HEK293 (cell line): ENCODE measurements around the gene UQCC2.

Experiments
- CTCF ChIA-PET: fragments of 350-600 bp; formaldehyde crosslinking; extraction: SDS; loops from one replicate; lab custom pipeline; 2021; ENCODE audit warnings: antibody characterized with exemption; lab: Yijun Ruan, JAX
- POLR2A ChIA-PET: fragments of 300-600 bp; formaldehyde crosslinking; extraction: SDS; loops from one replicate; lab custom pipeline; 2020; ENCODE audit warnings: antibody characterized with exemption, inconsistent platforms; lab: Yijun Ruan, JAX
- H3K27ac ChIP-seq: fragments of 200-500 bp; sonication (Bioruptor generic); 2 replicates; pipeline ENCODE4 v1.5.1; 2014; ENCODE audit warnings: low read depth, low read length, control low read depth, inconsistent platforms; ENCODE audit errors: extremely low read depth
- H3K36me3 ChIP-seq, 2 experiments: fragments of 200-500 bp in 1 of 2; sonication (Bioruptor generic) in 1 of 2; 1 replicate in 1 of 2; 2 replicates in 1 of 2; pipeline ENCODE4 v1.5.1; 2014 to 2017; ENCODE audit warnings: inconsistent platforms in 2 of 2, low read length in 2 of 2; ENCODE audit not compliant: control insufficient read depth in 2 of 2, insufficient read depth in 1 of 2
- H3K4me1 ChIP-seq: fragments of 200-500 bp; sonication (Bioruptor generic); 2 replicates; pipeline ENCODE4 v1.5.1; 2014; ENCODE audit warnings: mild to moderate bottlenecking, low read length, inconsistent platforms; ENCODE audit not compliant: control insufficient read depth, insufficient read depth
- H3K4me3 ChIP-seq: 2 replicates; pipeline ENCODE4 v1.5.1; 2011; ENCODE audit warnings: low read depth, mild to moderate bottlenecking, control low read depth, low read length, moderate library complexity
- H3K9me3 ChIP-seq: fragments of 200-500 bp; sonication (Bioruptor generic); 2 replicates; pipeline ENCODE4 v1.5.1; 2014; ENCODE audit warnings: low read depth, low read length, inconsistent platforms; ENCODE audit not compliant: control insufficient read depth, insufficient read depth
- GLI4 ChIP-seq: fragments of 450-650 bp; formaldehyde crosslinking; IDR thresholded peaks from 2 replicates; pipeline ENCODE4 v1.5.1; 2016; ENCODE audit warnings: missing biosample characterization, missing genetic modification characterization
- MYNN ChIP-seq: fragments of 450-650 bp; formaldehyde crosslinking; IDR thresholded peaks from 2 replicates; pipeline ENCODE4 v1.5.1; 2016; ENCODE audit warnings: missing biosample characterization, missing genetic modification characterization, borderline replicate concordance
- MZF1 ChIP-seq: fragments of 450-650 bp; formaldehyde crosslinking; IDR thresholded peaks from 2 replicates; pipeline ENCODE4 v1.5.1; 2017; ENCODE audit warnings: missing biosample characterization, missing genetic modification characterization, borderline replicate concordance
- ZBTB48 ChIP-seq: fragments of 450-650 bp; formaldehyde crosslinking; IDR thresholded peaks from 2 replicates; pipeline ENCODE4 v1.5.1; 2016; ENCODE audit warnings: missing biosample characterization, missing genetic modification characterization
- ZFP3 ChIP-seq: fragments of 450-650 bp; formaldehyde crosslinking; IDR thresholded peaks from 2 replicates; pipeline ENCODE4 v1.5.1; 2016; ENCODE audit warnings: low read depth, missing biosample characterization, missing genetic modification characterization
- ZNF335 ChIP-seq: fragments of 450-650 bp; formaldehyde crosslinking; conservative IDR thresholded peaks from 2 replicates; pipeline ENCODE4 v1.5.1; 2016; ENCODE audit warnings: missing biosample characterization, missing genetic modification characterization
- ZNF341 ChIP-seq: fragments of 450-650 bp; formaldehyde crosslinking; IDR thresholded peaks from 2 replicates; pipeline ENCODE4; 2016; ENCODE audit warnings: low read depth, missing biosample characterization, missing genetic modification characterization
- ZNF354C ChIP-seq: fragments of 450-650 bp; formaldehyde crosslinking; IDR thresholded peaks from 2 replicates; pipeline ENCODE4 v1.5.1; 2016; ENCODE audit warnings: missing biosample characterization, missing genetic modification characterization, low read depth, borderline replicate concordance
- ZNF404 ChIP-seq: fragments of 450-650 bp; formaldehyde crosslinking; IDR thresholded peaks from 2 replicates; pipeline ENCODE4 v1.5.1; 2017; ENCODE audit warnings: missing biosample characterization, missing genetic modification characterization
- ZNF544 ChIP-seq: fragments of 450-650 bp; formaldehyde crosslinking; IDR thresholded peaks from 2 replicates; pipeline ENCODE4 v1.5.0; 2017; ENCODE audit warnings: missing biosample characterization, missing genetic modification characterization
- ZNF585B ChIP-seq: fragments of 450-650 bp; formaldehyde crosslinking; IDR thresholded peaks from 2 replicates; pipeline ENCODE4 v1.5.1; 2016; ENCODE audit warnings: missing biosample characterization, missing genetic modification characterization
- ZNF701 ChIP-seq: fragments of 450-650 bp; formaldehyde crosslinking; IDR thresholded peaks from 2 replicates; pipeline ENCODE4 v1.5.1; 2016; ENCODE audit warnings: missing biosample characterization, missing genetic modification characterization
- TF ChIP-seq, protein P1 (sequence below): fragments of 450-650 bp; IDR thresholded peaks from 2 replicates; pipeline ENCODE4 v1.5.1; 2018; ENCODE audit warnings: missing biosample characterization, missing genetic modification characterization
- TF ChIP-seq, protein P2 (sequence below): fragments of 450-650 bp; formaldehyde crosslinking; IDR thresholded peaks from 2 replicates; pipeline ENCODE4 v1.5.1; 2016; ENCODE audit warnings: missing biosample characterization, missing genetic modification characterization
- TF ChIP-seq, protein P3 (sequence below): fragments of 450-650 bp; formaldehyde crosslinking; IDR thresholded peaks from 2 replicates; pipeline ENCODE4 v1.5.1; 2016; ENCODE audit warnings: missing biosample characterization, missing genetic modification characterization

Gene UQCC2

DNA sequence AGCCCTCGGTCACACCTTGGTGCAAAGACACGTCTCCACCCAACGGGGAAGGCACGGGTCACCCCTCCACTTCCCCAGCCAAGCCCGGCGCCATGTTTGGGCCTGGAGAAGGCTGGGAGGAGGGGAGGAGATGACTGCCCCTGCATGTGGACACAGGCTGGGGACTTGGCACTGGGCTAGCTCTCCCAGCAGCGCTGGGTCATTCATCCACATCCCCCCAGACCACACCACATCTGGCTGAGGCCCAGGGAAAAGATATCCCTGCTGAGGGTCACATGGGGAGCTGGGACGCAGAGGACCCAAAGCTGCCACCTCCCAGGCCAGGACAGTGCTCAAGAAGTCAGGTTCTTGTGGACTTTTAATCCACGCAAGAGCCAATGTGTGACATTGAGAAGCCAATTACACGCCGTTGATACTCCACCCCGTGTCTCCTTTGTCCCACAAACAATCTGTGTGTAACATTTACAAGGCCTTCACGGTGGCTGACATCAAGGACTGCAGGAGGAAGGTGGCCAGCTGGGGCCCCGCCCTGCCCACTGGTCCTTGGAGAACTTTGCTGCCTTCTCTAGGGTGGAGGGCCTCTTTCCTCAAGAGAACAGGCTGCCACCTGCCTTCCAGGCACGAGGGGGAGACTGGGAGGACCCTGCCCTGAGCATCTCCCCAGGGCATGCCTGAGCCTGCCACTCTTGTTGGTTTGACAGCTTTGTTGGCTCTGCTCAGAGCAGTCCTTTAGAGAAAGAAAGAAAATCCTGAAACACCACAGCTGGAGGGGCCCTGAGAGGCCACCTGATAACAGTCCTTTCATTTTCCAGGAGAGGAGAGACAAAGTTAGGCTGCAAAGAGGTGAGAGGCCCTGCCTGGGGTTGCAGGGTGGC lies 40.5 kb upstream of the UQCC2 start (continued):
- TF ChIP-seq ZNF341 (tag by site-specific recombination) (peak; percentile 51; the same call in 1 of the 2 replicates), ZNF404 (tag by site-specific recombination) (no peak), MZF1 (tag by site-specific recombination) (no peak), ZNF585B (no peak), MYNN (tag by site-specific recombination) (no peak), ZNF354C (no peak), ZNF701 (tag by site-specific recombination) (no peak), ZBTB48 (no peak), ZNF544 (tag by site-specific recombination) (no peak), ZNF335 (tag by site-specific recombination) (peak; percentile 62)
- TF ChIP-seq, protein P1, sequence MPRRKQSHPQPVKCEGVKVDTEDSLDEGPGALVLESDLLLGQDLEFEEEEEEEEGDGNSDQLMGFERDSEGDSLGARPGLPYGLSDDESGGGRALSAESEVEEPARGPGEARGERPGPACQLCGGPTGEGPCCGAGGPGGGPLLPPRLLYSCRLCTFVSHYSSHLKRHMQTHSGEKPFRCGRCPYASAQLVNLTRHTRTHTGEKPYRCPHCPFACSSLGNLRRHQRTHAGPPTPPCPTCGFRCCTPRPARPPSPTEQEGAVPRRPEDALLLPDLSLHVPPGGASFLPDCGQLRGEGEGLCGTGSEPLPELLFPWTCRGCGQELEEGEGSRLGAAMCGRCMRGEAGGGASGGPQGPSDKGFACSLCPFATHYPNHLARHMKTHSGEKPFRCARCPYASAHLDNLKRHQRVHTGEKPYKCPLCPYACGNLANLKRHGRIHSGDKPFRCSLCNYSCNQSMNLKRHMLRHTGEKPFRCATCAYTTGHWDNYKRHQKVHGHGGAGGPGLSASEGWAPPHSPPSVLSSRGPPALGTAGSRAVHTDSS: no peak
- TF ChIP-seq, protein P2, sequence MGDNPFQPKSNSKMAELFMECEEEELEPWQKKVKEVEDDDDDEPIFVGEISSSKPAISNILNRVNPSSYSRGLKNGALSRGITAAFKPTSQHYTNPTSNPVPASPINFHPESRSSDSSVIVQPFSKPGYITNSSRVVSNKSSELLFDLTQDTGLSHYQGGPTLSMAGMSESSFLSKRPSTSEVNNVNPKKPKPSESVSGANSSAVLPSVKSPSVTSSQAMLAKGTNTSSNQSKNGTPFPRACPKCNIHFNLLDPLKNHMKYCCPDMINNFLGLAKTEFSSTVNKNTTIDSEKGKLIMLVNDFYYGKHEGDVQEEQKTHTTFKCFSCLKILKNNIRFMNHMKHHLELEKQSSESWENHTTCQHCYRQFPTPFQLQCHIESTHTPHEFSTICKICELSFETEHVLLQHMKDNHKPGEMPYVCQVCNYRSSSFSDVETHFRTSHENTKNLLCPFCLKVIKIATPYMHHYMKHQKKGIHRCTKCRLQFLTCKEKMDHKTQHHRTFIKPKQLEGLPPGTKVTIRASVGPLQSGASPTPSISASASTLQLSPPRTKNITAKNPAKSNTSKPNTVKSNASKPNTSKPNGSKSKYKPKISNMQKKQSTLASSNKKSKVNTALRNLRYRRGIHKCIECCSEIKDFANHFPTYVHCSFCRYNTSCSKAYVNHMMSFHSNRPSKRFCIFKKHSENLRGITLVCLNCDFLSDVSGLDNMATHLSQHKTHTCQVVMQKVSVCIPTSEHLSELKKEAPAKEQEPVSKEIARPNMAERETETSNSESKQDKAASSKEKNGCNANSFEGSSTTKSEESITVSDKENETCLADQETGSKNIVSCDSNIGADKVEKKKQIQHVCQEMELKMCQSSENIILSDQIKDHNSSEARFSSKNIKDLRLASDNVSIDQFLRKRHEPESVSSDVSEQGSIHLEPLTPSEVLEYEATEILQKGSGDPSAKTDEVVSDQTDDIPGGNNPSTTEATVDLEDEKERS (tag by site-specific recombination): no peak
- TF ChIP-seq, protein P3, sequence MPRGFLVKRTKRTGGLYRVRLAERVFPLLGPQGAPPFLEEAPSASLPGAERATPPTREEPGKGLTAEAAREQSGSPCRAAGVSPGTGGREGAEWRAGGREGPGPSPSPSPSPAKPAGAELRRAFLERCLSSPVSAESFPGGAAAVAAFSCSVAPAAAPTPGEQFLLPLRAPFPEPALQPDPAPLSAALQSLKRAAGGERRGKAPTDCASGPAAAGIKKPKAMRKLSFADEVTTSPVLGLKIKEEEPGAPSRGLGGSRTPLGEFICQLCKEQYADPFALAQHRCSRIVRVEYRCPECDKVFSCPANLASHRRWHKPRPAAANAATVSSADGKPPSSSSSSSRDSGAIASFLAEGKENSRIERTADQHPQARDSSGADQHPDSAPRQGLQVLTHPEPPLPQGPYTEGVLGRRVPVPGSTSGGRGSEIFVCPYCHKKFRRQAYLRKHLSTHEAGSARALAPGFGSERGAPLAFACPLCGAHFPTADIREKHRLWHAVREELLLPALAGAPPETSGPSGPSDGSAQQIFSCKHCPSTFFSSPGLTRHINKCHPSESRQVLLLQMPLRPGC: no peak
- TF ChIP-seq, all 188 proteins: peak for 6

- H3K4me1 ChIP-seq: peaks cover 19% of the 10 kb centered on the region
- ChIA-PET CTCF (interaction anchor here (0.8 to 1.5 kb wide), 6 partner anchors 11 to 167 kb away, joined by 3 to 6 read pairs (median 3); no protein-coding TSS in a partner anchor), POLR2A (interaction anchor here (0.7 kb wide), 1 partner anchor 8 kb away, joined by 3 read pairs; no protein-coding TSS in a partner anchor)
- no peaks in the 10 kb centered on the region for H3K9me3 ChIP-seq
- no peaks in the 10 kb centered on the region for H3K36me3 ChIP-seq
- peak; percentile 56; the same call in 1 of the 2 replicates for TF ChIP-seq ZFP3 (tag by site-specific recombination)
- no peak for TF ChIP-seq MZF1 (tag by site-specific recombination)
- TF ChIP-seq GLI4 (tag by site-specific recombination): no peak
- H3K27ac ChIP-seq: no peak overlapping the region
- H3K4me3 ChIP-seq: no peak overlapping the region
Observed at GRCh38 chr6:33750244-33750991, 38.9 kb upstream of the UQCC2 start.
